SHP77 (cell line): ENCODE measurements around the gene CPM.

Experiments
- DNase-seq, 2 experiments: peaks; one replicate each; lab custom pipeline; 2025; lab: John Stamatoyannopoulos, UW

The CPM gene

DNA sequence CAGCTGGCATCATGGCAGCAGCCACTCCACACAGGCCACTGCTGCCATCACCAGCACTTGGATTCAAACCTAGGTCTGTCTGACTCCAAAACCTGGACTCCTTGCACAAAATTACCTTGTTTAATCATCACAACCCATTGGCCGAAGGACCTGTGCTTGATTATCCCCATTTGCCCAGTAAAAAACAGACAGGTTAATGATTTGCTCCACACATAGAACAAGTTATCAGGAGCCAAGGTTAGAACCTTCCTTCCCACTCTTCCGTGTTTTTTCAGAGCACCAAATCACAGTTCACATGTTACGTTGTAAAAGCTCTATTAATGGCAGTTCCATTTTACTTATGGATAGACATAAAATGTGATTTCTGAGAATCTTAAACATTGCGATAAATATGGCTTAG is 23.5 kb upstream of the CPM start:
- no peak for DNase-seq

DNA sequence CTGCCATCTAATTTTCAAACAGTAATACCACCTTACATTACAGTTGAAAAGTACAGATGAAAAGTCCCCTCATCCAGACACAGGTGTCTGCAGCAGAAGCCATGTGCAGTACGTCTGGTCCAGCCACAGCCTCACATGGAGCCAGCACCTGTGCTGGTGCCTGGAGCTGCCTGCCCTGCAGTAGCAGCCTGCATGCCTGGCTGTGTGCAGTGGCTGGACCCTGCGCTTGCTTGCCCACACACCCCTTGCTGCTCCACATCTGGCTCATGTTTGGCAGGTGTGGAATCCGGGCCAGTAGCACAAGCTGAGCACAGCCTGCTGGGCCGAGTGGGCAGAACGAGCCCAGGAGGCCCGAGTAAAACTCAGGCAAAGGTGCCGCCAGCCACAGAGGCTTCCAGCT is 21.8 kb upstream of the CPM start:
- no peak for DNase-seq

GRCh38 chr12:68953536-68953935 is 20.6 kb upstream of the CPM start:
- no peak for DNase-seq

DNA sequence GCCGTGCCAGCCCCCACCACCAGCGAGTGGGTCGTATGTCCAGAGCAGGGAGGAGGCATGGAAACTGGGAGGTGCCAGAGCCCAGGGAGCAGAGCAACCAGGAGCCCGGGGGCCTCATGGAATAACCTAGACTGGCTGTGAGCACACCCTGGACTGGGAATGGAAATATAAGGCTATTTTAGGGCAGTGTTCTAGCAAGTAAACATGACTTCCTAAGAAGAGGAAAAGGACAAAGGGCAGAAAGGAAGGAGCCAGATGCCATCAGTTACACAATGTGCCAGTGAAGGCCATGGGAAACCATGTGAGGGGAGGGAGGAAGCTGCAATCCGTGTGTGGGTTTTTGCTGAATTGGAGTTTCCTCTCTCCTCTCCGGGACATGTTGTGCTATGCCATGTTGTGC is 18.7 kb upstream of the CPM start:
- no peak for DNase-seq

DNA sequence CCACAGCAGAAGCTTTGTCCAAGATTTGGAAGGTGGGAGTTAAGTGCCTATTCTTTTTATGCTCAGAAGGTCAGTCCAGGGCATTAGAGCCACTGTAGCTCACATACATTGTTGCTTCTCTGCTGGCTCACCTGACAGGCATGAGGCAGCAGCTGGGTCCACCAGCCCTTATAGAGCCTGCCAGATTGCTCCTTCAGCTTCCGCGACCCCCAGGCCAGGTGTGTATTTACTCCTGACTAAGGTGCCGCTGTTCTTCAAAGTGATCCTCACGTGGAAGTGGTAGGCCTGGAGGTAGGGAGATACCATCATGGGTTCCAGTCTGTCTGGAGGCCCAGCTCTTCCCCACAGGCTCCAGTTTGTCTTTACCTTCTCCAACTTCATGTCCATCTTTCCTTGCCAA is 17.5 kb upstream of the CPM start:
- DNase-seq: no peak

GRCh38 chr12:68945255-68945654 is 12.3 kb upstream of the CPM start:
- DNase-seq: no peak

DNA sequence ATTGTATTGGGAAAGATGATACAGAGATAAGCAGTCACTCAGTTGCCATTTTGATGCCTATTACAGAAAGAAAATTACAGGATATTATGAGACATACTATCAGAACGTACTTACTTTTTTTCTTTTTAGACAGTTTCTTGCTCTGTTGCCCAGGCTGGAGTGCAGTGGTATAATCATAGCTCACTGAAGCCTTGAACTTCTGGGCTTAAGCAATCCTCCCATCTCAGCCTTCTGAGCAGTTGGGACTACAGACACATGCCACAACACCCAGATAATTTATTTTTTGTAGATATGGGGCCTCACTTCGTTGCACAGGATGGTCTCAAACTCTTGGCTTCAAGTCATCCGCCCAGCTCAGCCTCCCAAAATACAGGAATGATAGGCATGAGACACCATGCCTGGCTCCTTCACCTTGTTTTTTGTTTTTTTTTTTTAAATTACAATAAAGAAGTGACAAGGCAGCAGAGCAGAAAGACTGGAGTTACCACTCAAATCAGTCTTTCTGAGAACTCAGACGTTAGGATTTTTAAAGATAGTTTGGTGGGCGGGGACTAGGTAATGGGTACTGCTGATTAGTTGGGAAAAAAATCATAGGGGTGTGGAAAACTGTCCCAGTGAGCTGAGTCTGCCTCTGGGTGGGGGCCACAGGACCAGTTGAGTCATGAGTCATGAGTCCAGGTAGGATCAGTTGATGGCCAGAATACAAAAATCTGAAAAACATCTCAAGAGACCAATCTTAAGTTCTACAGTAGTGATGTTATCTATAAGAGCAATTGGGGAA is 11.5 kb upstream of the CPM start:
- no peak for DNase-seq

DNA sequence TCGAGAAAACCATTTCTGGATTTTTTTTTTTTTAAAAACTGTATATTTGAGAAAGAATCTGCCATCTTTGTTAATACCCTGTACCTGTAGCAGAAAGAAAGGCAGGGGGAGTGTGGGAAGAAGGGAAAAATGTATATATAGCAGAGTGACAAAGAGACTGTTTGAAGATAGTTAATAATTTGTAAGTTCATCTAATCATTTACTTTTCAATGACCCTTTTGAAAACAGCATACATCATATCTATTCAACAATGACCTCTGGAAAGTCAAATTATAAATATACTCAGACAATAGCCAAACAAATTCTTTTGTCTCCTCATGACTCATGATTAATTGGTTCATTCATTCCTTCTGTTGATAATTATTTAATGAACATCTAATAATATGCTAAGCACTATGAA is 10.9 kb upstream of the CPM start:
- no peak for DNase-seq

DNA sequence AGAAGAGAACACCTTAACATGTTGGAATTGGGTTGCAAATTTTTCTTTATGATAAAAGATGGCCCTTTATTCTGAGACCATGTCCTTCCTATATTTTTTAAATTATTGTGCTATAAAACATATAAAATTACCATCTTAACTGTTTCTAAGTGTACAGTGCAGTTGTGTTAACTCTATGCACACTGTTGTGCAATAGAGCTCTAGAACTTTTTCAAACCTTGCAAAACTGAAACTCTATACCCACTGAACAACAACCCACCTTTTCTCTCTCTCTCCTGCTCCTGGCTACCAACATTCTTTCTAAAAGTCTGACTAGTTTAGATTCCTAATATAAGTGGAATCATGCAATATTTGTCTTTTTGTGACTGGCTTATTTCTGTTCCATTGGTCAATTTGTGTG is 7.8 kb upstream of the CPM start:
- DNase-seq: no peak

GRCh38 chr12:68939505-68939904 is 6.5 kb upstream of the CPM start:
- DNase-seq: no peak

DNA sequence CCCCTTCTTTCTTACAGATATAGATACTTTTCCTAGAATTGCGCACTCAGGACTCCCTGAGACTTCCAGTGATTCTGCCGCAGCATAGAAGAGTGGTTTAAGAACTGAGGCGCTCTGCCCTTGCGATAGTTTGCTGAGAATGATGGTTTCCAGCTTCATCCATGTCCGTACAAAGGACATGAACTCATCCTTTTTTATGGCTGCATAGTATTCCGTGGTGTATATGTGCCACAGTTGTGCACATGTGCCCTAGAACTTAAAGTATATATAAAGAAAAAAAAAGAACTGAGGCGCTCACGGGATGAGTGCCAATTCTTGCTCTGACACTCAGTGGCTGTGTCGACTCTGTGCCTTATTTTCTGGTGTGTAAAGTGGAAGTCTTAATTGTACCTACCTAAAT is 1.4 kb upstream of the CPM start:
- DNase-seq: no peak

GRCh38 chr12:68932128-68932960 is 627 bp downstream of the CPM start:
- DNase-seq: peak in 1 of 2 experiments; percentile 55

DNA sequence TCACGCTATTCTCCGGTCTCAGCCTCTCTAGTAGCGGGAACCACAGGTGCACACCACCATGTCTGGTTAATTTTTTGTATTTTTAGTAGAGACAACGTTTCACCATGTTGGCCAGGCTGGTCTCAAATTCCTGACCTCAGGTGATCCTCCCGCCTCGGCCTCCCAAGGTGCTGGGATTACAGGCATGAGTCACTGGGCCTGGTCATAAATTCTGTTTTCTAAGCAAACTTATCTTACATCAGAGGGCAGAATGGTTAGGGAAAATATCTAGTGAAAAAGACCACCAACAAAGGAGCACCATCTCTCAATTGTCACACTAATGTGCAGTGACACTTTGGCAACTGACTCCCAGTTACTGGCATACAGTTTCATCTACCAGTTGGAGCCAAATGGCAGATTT is 2.8 kb downstream of the CPM start:
- no peak for DNase-seq

GRCh38 chr12:68924546-68924945 is 8.4 kb downstream of the CPM start:
- DNase-seq: no peak

- no peak for DNase-seq
These were observed 13.3 kb downstream of the CPM start for GRCh38 chr12:68919581-68920239.

DNA sequence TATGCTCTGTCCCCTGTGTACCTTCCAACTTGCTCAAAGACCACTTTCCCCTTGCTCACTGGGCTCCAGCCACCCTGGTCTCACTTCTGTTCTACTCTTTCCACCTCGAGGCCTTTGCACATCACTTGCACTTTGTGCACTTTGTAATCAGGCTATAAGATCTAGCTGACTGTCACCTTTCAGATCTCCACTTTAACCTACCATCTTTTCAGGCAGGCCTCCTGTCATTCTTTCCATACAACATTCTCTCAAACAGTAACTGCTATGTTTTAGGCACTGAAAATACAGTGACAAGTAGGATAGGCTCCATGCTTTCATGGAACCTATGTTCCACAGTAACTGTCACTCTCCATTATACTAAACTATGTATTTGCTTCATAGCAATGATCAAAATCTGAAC is 14.0 kb downstream of the CPM start:
- no peak for DNase-seq

DNA sequence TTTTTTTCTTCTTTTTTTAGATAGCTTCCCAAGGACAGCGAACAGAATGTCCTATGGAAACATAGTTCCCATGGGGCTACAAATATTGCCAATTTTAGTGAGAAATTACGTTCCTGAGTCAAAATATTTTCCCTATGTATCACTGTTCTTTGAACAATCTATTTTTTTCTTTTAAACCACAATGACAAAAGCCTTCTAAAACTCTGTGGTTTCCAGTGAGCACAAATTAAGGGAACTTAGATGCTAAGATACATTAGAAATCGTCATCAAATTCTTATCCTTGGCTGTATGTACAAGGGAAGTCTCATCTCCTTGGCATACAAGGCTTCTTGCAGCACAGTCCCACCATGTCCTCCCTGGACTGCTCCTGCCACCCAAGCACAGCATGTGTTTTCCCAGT is 17.9 kb downstream of the CPM start:
- no peak for DNase-seq

DNA sequence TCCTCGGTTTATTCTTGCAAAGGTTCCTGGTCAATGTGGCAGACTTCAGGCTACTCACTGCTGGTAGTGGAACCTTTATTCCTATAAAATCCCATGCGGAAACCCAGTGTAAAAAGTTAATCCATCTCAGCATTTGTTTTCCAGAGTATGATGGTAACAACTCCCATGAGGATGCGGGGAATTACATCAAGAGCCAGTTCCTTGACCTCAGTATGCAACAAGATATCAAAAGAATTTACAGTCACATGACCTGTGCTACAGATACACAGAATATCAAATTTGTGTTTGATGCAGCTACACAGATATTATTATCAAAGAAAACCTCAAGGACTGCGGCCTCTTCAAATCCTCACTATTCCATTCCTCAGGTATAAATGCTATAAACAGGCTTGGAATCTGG is 19.3 kb downstream of the CPM start:
- DNase-seq: no peak

DNA sequence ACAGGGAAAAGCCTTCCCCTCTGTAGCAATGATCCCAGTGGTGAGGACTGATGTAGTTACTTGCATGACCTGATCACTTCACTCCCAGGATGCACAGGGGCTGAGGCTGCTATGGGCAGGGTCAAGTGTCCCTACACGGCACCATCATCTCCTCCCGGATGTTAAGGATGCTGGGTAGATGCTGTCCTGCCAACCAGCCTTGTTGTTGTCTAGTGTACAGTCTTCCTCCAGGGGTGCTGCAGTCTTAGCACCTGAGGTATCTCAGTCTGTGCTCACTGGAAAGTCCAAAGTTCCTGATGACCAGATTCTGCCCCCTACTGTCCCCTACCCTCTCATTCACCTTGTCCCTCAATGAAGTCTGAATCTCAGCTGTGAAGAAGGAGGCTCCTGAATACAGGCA is 20.1 kb downstream of the CPM start:
- no peak for DNase-seq

DNA sequence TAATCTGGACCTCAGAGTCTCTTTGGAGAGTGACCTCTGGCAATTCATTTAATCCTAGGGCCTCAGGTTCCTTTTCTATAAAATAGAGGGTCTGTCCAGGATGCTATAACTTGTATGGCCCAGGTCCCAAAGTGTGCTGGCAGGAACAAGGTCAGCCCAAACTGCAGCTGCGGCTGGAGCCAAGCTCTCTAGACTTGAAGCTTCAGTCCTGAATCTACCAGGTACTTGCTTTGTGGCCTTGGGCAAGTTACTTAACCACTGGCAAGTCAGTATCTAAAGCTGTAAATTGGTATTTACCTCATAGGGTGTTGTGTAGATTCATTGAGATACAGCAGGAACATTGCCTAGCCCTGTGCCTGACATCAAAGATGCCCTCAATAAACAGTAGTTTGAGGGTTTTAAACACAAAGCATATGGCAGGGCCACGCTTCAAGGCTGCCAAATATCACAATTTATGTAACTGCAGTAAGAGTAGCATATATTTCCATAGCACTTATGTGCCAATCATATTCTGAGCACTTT is 21.7 kb downstream of the CPM start:
- DNase-seq: no peak

- DNase-seq: no peak
These were observed 22.8 kb downstream of the CPM start for GRCh38 chr12:68910128-68910527.

GRCh38 chr12:68908076-68908475 is 24.9 kb downstream of the CPM start:
- DNase-seq: no peak

GRCh38 chr12:68905733-68906132 is 27.2 kb downstream of the CPM start:
- DNase-seq: no peak
